GM12874 (cell line): Measurements from ENCODE around the gene PRPF8.

ENCODE experiments used
- TF ChIP-seq, protein P1 (sequence below): IDR thresholded peaks from 2 replicates; pipeline ENCODE4 v1.5.1; 2011; ENCODE audit warnings: low read depth, mild to moderate bottlenecking, control low read depth, low read length, moderate library complexity; ENCODE audit not compliant: insufficient read depth

The PRPF8 gene

DNA sequence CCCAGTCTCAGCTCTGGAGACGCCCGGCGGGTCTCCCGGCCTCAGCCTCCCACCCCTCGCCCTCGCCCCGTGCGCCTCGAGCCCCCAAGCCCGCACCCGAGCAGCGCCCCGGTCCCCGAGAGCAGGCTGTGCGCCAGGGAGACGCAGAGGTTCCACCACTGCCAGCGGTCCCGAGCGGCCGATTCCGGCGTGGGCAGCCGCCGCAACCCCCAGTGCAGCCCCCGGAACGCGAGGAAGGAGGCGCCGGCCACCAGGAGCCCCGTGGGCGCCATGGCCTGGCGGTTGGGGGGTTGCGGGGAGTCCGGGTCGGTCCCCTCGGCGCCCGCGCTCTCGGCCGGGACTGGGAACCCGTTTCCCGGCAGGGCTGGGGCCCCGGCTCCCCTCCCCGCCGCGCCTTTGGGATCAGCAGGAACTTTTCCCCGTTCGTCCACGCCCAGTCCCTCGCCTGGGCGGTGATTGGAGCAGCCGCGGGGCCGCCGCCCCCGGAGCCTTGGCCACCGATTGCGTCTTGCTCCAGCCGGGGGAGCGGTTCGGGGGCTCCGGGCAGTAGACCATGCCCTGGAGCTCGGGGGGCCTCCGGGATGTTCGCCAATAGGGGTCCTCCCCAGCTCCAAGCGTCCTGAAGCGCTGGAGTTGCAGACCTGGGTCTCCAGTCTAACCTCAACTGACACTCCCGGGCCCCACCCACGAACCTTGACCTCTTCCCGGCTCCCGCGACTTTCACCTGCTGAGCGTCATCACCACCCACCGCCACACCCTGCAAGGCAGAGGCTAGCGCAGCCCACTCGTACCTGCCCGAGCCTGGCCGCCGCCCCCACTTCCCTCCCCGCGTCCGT is 25.5 kb upstream of the PRPF8 start, which contains the start of gene TLCD2:
TSS of gene TLCD2 (minus strand) at position 407 of the 836 bp plus-strand sequence. CDS start at position 272, 135 bp downstream.
- TF ChIP-seq, protein P1, sequence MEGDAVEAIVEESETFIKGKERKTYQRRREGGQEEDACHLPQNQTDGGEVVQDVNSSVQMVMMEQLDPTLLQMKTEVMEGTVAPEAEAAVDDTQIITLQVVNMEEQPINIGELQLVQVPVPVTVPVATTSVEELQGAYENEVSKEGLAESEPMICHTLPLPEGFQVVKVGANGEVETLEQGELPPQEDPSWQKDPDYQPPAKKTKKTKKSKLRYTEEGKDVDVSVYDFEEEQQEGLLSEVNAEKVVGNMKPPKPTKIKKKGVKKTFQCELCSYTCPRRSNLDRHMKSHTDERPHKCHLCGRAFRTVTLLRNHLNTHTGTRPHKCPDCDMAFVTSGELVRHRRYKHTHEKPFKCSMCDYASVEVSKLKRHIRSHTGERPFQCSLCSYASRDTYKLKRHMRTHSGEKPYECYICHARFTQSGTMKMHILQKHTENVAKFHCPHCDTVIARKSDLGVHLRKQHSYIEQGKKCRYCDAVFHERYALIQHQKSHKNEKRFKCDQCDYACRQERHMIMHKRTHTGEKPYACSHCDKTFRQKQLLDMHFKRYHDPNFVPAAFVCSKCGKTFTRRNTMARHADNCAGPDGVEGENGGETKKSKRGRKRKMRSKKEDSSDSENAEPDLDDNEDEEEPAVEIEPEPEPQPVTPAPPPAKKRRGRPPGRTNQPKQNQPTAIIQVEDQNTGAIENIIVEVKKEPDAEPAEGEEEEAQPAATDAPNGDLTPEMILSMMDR: no peak

DNA sequence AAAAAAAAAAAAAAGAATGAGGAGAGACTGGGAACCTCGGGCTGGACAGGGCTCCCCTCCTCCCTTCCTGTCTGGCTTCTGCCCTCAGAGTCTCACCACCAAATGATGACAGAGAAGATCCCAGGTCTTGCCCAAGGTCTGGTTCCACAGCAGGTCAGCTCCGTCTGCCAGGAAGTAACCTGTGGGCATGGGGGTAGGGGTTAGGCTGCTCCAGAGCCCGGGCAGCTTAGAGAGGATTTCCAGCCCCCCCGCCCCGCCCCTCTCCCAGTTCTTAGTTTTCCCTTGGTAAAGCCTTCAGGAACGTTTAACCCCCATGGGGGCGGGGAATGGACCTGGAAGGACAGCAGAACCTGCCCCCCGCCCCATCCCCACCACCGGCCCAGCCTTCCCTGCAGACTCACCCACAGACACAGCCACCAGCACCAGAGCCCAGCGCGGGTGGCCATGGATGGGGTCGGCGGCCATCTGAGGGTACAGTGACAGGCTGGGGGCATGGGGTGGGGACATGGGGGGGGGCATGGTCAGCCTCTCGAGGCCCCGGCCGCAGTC is 24.8 kb upstream of the PRPF8 start:
- TF ChIP-seq, protein P1: no peak

DNA sequence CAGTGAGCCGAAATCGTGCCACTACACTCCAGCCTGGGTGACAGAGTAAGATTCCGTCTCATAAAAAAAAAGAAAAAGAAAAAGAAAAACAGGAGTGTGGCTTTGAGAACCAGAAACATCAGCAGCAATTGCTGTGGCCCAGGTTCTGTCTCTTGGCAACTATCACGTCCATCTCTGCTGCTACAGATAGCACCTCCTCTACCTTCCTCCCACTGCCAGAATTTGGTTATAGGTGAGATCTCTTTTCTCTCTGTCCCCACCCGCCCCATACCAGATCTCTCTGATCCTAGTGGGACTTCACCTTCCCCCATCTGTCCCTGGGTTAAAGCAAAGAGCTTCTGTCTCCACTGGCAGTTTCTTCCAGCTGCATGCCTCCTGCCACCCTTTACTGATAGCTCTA is 22.4 kb upstream of the PRPF8 start:
- TF ChIP-seq, protein P1: no peak

DNA sequence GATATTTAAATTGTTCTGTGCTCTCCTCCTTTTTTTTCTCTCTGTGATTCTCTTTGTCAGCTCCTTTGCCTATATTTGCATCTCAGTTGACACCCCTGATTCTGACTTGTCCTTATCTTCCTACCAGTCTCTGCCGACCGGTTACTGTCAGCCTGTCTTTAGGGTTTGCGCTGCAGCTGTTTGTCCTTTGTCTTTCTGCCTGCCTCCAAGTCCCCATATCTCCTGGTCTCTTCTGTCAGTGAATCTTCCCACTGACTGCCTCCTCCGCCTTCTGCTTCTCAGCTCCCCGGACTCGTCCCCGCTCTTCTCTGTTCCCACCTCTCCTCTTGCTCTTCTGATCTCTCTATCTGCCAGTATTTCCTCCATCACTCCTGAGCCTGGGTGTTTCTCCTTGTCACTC is 20.3 kb upstream of the PRPF8 start:
- TF ChIP-seq, protein P1: no peak

DNA sequence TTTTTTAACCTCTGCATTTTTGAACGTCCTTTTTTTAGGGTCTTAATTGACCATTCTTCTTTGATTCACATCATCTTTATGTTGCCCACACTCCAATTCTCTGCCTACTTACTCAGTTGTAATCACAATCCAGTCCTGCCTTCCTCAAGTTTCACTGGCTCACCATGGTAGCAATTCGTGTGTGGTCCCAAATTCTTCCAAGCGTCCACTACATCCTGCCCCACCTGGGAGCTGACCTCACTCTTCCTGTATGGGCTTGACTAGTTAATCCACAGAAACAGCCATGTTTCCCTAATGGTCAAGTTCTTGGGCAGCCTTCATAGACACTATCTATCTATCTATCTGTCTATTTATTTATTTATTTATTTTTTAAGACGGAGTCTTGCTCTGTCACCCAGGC is 18.4 kb upstream of the PRPF8 start:
- TF ChIP-seq, protein P1: no peak

DNA sequence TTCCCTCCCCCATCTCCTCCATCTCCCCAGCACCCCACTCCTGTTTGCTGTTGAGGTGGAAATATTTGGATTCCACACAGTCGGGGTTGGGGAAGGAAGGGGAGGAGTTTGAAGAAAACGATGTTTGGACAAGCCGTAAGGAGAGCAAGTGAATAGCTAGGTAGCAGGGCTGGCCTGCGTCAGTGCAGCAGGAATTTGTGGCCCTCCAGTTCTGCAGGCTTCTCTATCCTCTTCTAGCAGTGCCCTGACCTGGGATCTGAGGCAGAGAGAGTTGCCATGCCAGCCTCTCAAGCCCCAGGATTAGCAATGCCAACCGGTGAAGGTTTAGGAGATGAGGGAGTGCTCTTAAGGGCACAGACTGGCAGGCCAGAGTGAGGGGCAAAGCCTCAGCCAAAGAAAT is 13.0 kb upstream of the PRPF8 start:
- TF ChIP-seq, protein P1: no peak

DNA sequence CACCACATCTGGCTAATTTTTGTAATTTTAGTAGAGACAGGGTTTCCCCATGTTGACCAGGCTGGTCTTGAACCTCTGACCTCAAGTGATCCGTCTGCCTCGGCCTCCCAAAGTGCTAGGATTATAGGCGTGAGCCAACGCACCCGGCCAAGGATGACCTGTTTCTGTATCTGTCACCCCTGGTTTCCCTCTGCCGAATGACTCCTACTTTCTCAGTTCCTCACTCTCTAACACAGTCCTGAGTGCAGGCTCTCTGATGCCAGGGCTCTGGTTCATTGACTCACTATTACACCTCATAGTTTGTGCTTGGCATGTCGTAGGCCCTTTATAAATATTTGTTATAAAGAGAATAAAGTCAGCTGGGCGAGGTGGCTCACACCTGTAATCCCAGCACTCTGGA is 10.7 kb upstream of the PRPF8 start:
- TF ChIP-seq, protein P1: no peak
